Activated CD8-positive, alpha-beta memory T cell treated with anti-CD3 and anti-CD28 coated beads, Interleukin-2, amount 50 U/mL, for 1 hour (primary cell): ENCODE measurements around the gene SYT7.
"Not testable (repeated sequence)": the region's sequence is repeated elsewhere in the genome, so short reads cannot be mapped to it uniquely, and the experiment has no call there.

ENCODE experiments used
- DNase-seq: peaks from one replicate; pipeline ENCODE4 v3.0.0-alpha.2; 2020; ENCODE audit errors: extremely low read depth

The SYT7 gene

DNA sequence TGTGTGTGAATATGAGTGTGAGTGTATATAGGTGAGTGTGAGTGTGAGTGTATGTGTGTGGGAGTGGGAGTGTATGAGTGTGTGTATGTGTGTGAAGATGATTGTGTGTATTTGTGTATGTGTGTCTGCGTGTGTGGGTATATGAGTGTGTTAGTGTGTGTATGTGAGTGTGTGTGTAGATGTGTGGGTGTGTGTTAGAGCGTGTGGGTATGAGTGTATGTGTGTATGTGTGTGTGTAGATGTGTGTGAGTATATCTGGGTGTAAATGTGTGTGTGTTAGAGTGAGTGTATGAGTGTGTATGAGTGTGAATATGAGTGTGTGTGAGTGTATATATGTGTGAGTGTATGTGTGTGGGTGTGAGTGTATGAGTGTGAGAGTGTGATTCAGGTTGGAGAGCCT lies 83.4 kb downstream of the SYT7 start:
- no peak for DNase-seq

DNA sequence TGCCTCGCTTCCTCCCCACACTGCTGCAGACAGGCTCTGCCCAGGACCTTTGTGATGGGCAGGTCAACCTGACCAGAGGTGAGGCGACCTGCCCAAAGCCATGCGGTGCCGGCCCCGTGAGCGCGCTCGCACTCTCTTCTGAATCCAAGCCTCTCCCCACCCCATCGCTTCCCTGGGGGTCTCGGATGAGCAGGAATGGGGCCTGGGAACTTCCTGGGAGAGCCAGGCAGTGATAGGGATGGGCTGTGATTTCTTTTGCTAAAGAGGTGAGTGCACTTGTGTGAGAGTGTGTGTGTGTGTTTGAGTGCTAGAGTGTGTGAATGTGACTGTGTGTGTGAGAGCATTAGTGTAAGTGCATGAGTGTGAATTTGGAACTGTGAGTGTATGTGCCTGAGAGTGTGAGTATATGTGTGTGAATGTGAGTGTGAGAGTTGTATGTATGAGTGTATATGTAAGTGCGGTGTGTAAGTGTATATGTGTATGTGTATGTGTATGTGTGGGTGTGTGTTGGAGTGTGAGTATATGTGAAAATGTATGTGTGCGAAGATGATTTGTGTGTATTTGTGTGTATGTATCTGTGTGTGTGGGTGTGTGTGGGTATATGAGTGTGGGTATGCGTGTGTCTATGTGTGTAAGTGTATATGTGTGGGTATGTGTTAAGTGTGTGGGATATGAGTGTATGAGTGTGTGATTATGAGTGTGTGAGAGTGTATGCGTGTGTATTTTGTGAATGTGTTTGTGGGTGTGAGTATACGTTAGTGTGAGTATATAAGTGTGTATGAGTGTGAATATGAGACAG lies 84.1 kb downstream of the SYT7 start:
- no peak for DNase-seq

DNA sequence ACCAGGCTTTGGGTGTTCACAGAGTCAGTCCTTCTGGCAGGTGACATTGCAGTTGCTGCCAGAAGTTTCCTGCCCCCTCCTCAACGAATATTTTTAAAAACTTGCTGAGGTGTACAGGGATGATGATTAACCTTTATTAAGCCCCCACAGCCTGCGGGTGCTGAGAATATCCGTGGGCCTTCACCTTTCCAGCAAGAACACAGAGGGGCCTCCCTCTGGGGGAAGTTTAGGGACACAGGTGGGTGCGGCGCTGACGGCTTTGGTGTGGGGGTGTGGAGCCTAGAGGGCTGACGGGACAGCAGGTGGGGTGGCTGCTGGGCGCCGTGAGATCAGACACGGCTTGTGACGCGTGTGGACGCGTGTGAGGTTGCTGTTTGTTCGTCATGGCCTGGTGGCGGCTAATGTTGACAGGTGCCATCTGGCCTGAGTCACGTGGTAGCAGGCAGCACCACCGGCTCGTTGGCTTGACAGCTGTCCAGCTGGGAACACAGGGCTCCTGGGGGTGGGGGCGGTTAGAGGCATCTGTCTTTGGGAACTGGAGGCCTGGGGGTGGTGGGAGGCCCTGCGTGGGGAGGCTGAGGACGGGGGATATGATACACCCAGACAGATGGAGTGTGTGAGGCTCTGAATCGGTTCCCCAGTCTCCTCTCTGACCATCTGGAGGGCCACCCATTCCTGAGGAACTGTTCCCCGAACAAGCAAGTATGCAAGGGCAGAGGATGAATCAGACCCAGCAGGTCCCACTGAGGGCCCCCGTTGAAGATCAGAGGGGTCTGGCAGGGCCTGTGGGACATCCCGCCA lies 84.9 kb downstream of the SYT7 start:
- no peak for DNase-seq

DNA sequence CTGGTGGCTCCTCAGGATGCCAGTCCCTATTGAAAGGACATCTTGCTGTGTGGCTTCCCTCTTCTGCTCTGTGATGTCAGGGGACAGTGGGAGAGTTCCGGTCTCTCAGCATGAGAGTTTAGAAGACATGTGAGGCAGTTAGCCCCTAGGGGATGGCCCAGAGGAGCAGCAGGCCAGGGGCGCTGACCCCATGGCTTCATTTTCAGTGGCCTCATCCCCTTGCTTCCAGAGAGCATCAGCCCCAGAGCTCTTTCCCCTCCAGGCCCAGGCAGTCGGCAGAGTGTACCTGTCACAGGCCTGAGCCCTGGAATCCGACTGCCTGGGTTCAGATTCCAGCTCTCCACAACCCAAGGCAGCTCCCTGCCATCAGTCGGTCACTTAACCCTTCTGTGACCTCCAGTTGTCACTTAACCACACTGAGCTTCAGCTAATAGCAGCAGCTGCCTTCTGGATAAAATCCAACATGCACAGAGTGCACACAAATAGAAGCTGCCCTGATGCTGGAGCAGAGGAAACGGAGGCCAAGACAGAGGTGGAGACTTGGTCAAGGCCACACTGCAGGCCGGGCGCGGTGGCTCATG lies 86.4 kb downstream of the SYT7 start:
- DNase-seq = no peak

DNA sequence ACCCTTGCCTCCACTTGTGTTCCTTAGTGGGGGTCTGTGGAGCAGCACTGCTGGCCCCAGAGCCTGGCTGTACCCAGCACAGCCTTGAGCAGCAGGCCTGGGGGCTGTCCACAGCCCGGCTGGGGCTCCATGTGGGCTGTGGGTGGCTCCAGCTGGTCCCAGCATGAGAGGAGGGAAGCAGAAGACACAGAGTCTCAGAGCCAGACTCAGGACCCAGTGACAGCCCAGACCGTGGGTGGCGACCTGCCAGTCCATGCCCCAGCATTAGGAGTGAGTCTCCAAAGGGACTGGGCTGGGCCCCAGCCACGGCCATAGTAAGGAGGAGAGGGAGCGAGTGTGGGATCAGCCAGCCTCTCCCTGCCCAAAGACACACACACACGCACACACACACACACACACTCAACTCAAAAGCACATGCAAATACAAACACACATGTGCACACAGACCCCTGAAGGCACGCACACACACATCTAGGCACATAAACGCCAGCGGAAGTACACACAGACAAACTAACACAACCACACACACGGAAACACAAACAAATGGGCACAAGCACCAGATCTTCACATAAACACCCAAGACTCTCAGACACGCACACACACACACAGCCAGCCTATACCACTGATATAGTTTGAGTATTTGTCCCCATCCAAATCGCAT lies 89.0 kb downstream of the SYT7 start:
- DNase-seq = no peak

DNA sequence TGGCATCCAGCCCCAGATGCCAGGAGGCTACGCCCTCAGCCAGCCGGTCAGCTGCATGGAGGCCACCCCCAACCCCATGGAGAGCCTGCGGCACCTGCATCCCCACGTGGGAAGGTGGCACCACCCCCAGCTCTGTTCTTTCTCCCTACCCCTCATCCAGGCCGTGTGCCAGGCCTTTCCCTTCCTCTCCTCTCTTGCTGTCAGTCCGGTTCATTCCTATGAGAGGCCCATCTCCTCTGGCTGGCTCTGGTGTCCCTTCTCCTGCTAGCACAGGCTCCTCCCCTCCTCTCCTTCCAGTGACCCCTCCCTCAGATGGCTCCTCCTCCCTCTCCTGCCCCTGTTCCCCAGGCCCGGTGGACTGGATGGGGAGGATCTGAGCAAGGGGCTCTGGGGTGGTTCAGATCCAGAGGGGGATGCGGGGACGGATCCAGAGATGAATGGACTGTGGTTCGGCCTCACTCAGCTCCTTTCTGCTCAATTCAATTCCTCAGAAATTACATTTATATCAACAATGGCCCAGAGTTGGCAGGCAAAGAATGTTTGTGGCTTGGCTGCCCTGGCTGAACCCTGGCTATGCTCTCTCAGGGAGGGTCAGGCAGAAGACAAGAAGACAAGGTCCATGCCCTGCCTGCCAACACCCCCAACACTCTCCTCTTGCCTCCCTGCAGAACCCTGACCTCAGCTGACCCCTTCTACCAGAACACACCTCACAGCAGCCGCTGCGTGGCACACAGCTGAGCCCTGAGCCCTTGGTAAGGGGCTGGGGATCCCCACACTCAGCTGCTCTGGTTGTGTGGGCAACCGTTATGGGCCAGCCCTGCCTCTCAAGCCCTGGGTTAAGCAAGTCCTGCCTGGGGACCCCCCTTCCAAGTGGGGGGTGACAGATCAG lies 90.8 kb downstream of the SYT7 start:
- no peak for DNase-seq

DNA sequence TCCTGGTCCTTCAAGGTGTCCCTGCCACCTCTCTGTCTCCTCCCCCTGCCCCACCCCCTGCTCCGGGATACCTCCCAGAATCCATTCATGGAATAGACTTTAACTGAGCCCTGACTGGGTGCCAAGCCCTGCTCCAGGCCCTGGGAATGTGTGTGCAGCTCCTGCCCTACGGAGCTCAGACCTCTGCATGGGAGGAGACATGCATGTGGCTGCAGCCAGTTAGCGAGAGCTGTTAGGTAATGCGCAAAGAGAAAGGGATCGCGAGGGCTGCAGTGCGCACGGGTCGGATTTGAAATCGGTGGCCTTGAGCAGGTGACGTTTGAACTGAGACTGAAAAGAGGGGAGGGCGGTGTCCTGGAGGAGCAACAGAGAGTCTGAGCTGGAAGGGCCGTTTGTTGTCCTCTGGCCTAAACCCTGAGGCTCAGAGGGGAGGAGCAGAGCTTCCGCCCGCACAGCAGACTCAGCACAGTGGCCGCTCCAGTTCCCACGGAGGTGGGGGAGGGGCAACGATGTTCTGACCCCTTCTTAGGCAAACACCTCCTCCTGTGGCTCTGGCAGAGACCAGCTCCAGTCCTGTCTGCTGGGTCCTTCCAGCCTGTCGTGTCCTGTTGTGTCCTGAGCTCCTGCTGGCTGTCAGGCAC lies 92.1 kb downstream of the SYT7 start:
- no peak for DNase-seq

DNA sequence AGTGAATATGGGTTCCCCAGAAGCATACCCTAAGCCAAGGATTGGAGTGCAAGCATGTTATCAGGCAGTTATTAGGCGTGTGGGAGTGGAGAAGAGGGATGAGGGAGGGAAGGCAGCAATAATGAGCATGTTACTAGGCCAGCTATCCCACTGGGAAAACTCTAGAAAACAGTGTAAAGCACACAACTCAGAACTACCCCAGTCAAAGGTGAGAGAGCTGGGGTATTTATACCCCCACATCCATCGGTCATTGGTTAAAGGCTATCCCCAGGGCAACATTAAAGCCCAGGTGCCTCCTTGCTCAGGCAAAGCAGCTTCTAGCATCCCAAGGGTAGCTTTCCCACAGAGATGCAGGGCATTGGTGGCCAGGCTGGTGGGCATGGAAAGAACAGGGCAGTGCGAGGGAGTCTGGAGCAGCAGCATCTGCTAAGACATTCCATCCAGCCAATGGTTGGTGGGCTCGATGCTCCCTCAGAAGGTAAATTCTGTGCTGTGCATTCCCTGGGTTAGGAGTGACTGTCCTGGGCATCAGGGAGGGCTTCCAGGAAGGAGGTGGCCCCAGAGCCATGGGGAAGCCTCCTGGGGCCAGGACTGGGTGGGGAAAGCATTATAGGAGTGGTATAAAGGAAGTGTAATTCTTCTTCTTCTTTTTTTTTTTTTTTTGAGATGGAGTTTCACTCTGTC lies 93.4 kb downstream of the SYT7 start:
- no peak for DNase-seq

DNA sequence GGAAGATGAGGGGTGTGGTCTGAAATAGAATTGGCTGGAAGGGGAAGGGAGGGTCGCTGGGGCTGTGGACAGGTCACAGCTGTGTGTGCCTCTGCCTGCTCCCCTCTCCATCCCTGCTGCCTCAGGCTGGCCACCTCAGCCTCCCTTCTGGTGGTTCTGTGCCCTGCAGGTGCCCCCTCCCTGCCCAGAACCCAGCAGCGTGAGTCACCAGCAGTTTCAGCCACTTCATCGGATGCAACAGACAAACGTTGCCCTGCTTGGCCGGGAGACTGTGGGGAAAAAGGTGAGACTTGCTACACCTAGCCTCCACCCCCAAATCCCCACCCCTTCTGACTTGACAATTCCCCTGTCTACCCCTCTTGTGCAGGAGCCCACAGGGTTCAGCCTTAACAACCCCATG lies 94.1 kb downstream of the SYT7 start:
- no peak for DNase-seq

DNA sequence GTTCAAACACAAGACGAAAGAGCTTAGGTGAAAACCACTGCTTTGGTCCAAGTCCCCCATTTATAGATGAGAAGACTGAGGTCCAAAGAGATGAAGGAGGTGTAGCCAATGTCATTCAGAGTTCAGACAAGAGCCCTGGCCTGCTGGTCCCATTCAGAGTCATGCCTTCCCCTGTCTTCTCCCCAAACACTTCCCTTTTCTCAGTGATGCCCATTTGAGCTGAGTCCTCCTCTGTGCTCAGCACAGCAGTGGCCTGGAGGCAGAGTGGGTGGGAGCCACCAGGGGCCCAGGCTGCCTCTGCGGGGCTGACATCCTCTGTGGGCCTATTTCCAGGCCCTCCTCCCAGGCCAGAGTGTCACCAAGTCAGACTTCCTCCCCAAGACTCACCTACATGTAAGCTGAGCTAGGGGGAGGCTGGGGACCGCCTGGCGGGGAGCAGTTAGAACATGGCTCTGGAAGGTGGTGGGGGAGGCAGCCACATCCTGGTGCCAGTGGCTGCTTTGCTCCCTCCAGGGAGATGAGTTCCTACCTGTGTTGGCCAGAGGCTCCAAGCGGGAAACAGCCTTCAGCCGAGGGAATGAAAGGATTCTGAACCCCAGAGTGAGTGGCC lies 94.8 kb downstream of the SYT7 start:
- no peak for DNase-seq

DNA sequence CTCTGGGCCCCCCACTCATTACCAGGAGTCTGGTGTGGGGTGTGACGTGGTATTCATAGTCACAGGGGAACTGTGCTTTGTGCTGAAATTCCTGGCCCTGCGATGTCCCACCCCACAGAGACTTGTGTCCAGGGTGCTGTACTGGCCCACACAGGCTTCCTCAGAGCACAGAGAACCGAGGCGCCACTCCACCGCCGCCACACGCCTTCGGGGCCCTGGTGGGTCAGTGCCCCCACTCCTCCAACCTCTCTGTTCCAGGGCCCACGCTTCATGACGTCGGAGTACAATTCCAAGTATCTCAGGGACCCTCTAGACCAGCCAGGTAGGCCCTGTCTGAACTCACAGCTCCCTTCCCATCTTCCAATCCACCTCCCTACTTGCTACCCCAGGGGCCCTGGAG lies 95.8 kb downstream of the SYT7 start:
- DNase-seq = no peak

DNA sequence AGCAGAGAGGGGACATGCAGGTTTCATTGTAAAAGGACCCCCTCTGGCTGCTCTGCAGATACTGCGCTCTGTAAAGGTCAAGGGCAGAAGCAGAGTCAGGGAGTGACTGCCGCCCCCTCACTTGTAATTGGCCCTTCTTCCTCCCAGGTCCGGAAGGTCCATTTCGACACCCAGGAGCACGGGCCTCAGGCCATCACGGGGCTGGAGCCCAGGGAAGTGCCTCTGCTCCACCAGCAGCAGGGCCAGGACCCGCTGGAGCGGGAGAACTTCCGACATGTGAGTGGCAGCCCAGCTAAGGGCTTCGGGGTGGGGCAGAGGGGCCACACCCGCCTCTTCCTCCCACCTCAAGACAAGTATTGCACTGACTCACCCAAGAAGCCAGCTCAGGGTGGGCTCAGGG lies 96.3 kb downstream of the SYT7 start:
- DNase-seq = no peak

DNA sequence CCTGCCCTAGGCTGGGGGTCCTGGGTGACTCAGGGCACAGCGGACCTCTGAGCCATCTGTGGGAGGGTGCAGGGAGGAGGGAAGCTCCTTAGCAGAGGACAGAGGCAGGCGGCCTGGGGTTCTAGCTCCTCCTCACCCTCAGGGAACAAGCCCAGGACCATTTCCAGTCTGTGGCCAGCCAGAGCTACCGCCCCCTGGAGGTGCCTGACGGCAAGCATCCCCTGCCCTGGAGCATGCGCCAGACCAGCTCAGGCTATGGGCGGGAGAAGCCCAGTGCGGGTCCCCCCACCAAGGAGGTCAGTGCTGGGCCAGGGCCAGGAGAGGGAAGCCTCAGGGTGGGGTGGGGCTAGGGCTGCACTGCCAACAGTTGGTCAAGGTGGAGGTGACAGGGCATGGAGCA lies 98.4 kb downstream of the SYT7 start:
- no peak for DNase-seq

DNA sequence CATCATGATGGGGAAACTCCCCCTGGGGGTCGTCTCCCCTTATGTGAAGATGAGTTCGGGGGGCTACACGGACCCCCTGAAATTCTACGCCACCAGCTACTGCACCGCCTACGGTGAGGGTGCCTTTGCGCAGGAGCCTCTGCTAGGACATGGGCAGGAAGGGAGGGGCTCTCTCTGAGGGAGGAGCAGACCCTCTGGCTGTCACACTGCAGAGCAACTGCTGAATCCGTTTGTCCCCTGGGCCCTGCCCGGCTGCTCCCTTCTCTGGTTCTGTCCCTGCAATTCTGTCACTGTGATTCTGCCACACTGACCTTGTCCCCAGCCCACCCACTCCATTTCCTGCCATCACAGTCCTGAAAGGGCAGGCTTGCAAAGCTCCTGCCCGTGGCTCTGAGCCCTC lies 99.1 kb downstream of the SYT7 start:
- no peak for DNase-seq

DNA sequence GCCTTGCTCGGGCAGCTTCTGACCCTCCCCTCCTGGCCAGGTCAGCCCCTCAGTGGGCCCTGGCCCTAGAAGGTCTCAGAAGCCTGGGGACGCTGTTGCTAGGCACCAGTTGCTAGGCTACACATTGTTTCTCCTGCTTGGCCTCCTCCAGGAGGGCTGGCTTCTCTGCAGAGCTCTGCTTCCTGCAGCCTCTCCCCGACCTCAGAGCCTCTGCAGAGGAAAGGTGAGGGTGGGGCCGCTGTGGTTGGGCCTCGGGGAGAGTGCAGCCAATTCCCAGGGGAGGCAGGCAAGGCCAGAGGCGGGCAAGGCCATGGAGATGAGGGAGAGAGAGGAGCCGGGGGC lies 99.9 kb downstream of the SYT7 start:
- no peak for DNase-seq

DNA sequence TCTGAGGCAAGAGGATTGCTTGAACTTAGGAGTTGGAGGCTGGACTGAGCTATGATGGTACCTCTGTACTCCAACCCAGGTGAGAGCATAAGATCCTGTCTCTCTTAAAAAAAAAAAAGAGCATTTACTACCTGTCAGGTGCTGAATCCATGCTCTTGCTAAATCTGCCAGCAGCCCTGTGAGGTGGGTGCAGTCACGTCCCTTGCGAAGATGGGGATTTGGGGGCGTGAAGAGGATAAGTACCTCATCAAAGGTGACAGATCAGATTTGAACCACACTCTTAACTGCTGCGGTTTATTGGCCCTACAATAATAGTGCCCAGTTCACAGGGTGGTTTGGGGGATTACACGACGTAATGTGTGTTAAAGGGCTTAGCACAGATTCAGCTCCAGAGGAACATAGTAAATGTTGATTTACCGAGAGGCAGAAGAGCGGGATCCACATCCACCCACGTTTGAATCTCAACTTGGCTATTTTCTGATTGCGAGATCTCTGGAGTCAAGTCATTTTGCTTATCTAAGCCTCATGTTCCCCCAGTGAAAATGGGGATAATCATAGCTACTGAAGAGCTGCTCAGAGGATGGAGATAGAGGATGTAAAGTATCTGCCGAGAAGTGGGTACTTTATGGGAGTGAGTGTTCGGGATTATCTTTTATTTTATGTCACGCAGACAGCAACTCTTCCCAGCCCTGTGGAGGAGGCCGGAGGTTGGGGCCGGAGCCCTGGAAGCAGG lies 100.4 kb downstream of the SYT7 start:
- no peak for DNase-seq

DNA sequence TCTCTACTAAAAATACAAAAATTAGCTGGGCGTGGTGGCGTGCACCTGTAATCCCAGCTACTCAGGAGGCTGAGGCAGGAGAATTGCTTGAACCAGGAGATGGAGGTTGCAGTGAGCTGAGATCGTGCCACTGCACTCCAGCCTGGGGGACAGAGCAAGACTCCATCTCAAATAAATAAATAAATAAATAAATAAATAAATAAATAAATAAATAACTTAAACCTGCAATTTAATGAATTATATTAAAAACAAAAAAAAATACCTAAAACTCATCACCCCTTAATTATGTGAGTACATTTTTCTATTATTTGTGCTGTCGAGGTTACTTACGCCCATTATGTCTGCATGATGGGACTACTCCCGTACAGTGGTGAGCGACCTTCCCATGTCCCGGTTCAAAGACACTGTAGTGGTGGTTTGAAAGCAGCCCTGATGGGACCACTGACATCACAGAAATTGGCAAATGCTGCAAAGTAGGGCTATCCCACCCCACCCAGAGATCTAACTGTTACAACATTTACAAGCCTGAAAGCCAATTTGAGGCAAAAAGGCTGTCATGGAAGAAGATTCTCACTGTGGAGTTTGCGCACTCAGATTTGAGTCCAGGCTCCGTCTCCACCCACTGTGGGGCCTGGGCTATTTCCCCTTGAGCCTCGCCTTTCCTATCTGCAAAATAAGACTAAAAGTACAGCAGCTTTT lies 101.4 kb downstream of the SYT7 start:
- DNase-seq = not testable (repeated sequence)

DNA sequence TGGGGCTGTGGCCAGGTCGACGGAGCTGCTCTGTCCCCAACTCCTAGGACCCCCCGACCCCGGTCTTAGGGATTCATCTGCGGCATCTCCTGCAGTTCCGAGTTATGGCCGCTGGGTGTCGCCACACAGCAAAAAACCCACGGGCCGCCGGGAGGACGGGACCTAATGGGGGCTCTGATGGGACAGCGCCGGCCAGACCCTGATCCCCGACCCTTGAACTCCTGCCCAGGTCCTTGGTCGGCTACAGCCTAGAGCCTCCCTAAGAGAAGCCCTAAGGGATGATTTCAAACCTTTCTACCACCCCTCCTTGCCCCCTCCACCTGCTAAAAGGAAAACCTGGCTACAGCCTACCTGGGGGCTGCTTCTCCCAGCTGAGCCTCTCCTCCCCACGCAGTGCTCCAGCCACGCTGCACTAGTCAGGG lies 103.1 kb downstream of the SYT7 start:
- DNase-seq = no peak

DNA sequence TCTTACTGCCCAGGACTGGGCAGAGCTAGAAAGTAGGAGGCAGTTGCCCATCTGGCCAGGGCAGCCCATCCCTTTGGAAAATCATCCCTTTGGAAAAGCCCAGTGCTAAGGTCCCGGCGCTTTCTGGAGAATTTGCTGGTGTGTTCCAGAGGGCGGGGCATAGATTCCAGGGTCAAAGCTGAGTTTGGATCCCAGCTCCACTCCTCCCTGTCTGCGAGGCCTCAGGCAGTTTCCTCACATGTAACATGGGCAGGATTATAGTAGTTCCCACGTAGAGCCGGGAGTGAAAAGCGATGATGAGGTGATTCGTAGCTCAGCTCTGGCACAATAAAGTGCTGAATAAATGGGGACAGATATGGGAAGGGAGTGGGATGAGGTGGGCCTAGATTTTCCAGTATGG lies 103.8 kb downstream of the SYT7 start:
- DNase-seq = no peak
